HepG2 (cell line): ENCODE measurements around the gene UBE2M. TPM values are rescaled to one million over a fixed set of nuclear protein-coding genes. Genes with fewer than 3 reads are reported as not detected.

Source experiments
- ATF2 ChIP-seq: sonication (generic); formaldehyde crosslinking; IDR thresholded peaks from 2 replicates; pipeline ENCODE4 v1.4.0; 2020; ENCODE audit warnings: missing genetic modification reagents
- CEBPG ChIP-seq: IDR thresholded peaks from 2 replicates; pipeline ENCODE4 v1.6.1; 2016
- CERS6 ChIP-seq: sonication (generic); formaldehyde crosslinking; IDR thresholded peaks from 2 replicates; pipeline ENCODE4 v1.5.0; 2020; ENCODE audit warnings: missing genetic modification reagents
- DBP ChIP-seq: sonication (generic); formaldehyde crosslinking; IDR thresholded peaks from 2 replicates; pipeline ENCODE4 v1.4.0; 2020; ENCODE audit warnings: missing genetic modification reagents; ENCODE audit errors: not compliant biosample characterization
- FOXO4 ChIP-seq: sonication (generic); formaldehyde crosslinking; conservative IDR thresholded peaks from 2 replicates; pipeline ENCODE4 v1.8.1; 2023; ENCODE audit warnings: missing genetic modification reagents
- HMG20A ChIP-seq: IDR thresholded peaks from 2 replicates; pipeline ENCODE4 v1.6.1; 2016; ENCODE audit warnings: borderline replicate concordance
- HNF1B ChIP-seq: sonication (generic); formaldehyde crosslinking; IDR thresholded peaks from 2 replicates; pipeline ENCODE4 v1.5.1; 2020; ENCODE audit warnings: mild to moderate bottlenecking, moderate library complexity, missing genetic modification reagents
- HOXA3 ChIP-seq: sonication (generic); formaldehyde crosslinking; IDR thresholded peaks from 2 replicates; pipeline ENCODE4 v1.5.0; 2020; ENCODE audit warnings: missing genetic modification reagents
- HOXA9 ChIP-seq: sonication (generic); formaldehyde crosslinking; IDR thresholded peaks from 2 replicates; pipeline ENCODE4 v1.8.1; 2022; ENCODE audit warnings: missing genetic modification reagents, mild to moderate bottlenecking, moderate library complexity, borderline replicate concordance
- NFIB ChIP-seq: sonication (generic); formaldehyde crosslinking; IDR thresholded peaks from 2 replicates; pipeline ENCODE4 v1.9.0; 2021; ENCODE audit warnings: missing genetic modification reagents, mild to moderate bottlenecking, borderline replicate concordance
- NR3C1 ChIP-seq: sonication (generic); formaldehyde crosslinking; IDR thresholded peaks from 2 replicates; pipeline ENCODE4 v1.4.0; 2020; ENCODE audit warnings: missing genetic modification reagents
- SETDB1 ChIP-seq: sonication (generic); formaldehyde crosslinking; IDR thresholded peaks from 2 replicates; pipeline ENCODE4 v1.5.1; 2020; ENCODE audit warnings: missing genetic modification reagents, mild to moderate bottlenecking, borderline replicate concordance
- SIX1 ChIP-seq: sonication (generic); formaldehyde crosslinking; IDR thresholded peaks from 2 replicates; pipeline ENCODE4 v1.4.0; 2020; ENCODE audit warnings: missing genetic modification reagents, borderline replicate concordance
- TMF1 ChIP-seq: sonication (generic); formaldehyde crosslinking; IDR thresholded peaks from 2 replicates; pipeline ENCODE4 v1.8.1; 2022; ENCODE audit warnings: low read depth, missing genetic modification reagents
- ZBTB3 ChIP-seq: sonication (generic); formaldehyde crosslinking; IDR thresholded peaks from 2 replicates; pipeline ENCODE4 v1.4.0; 2020; ENCODE audit warnings: low read depth, mild to moderate bottlenecking, moderate library complexity, missing genetic modification reagents, borderline replicate concordance
- ZNF207 ChIP-seq: fragments of 450-650 bp; IDR thresholded peaks from 2 replicates; pipeline ENCODE4 v1.6.1; 2016; ENCODE audit warnings: antibody characterized with exemption, borderline replicate concordance
- ZNF263 ChIP-seq: sonication (generic); formaldehyde crosslinking; IDR thresholded peaks from 2 replicates; pipeline ENCODE4 v1.4.0; 2020; ENCODE audit warnings: missing genetic modification reagents
- ZNF350 ChIP-seq: sonication (generic); formaldehyde crosslinking; IDR thresholded peaks from 2 replicates; pipeline ENCODE4 v1.4.0; 2020; ENCODE audit warnings: mild to moderate bottlenecking, low read depth, missing genetic modification reagents, borderline replicate concordance
- ZNF816 ChIP-seq: sonication (generic); formaldehyde crosslinking; IDR thresholded peaks from 2 replicates; pipeline ENCODE4 v1.8.0; 2022; ENCODE audit warnings: missing genetic modification reagents, mild to moderate bottlenecking, borderline replicate concordance
- polyA plus RNA-seq, 8 experiments: library from polyadenylated mRNA; depleted of rRNA in 3 of 8; stranded (reverse) in 7 of 8; unstranded in 1 of 8; fragments of >200 nt; fragmentation: Illumina TruSeq in 4 of 8; extraction: Trizol in 4 of 8; gene quantifications; 2 replicates each; pipeline versions ENCODE4 v1.2.1 to v1.2.3, GENCODE V29; 2011 to 2016; ENCODE audit warnings: low read depth in 4 of 8, missing spikeins in 1 of 8, mixed read lengths in 1 of 8; ENCODE audit not compliant: insufficient read depth in 1 of 8
- total RNA-seq, 5 experiments: library from RNA; depleted of rRNA; stranded (reverse); fragments of >200 nt; fragmentation: Illumina TruSeq; extraction: Trizol; gene quantifications; 2 replicates each; pipeline ENCODE4 v1.2.3, GENCODE V29; 2016; ENCODE audit warnings: low read depth in 1 of 5
- TF ChIP-seq, protein P1 (sequence below), 2 experiments: sonication (generic) in 1 of 2; formaldehyde crosslinking in 1 of 2; IDR thresholded peaks; 2 replicates each; pipeline versions ENCODE4 v1.4.0 to v1.6.1; 2018 to 2020; ENCODE audit warnings: missing genetic modification reagents in 2 of 2, borderline replicate concordance in 1 of 2, low read depth in 1 of 2, mild to moderate bottlenecking in 1 of 2, missing biosample characterization in 1 of 2

The UBE2M gene
- total and polyA plus RNA-seq, 2 of the 13 experiments (the other 11 are each of a cell fraction or from before 2014, with no cell fraction given): 36.2 to 50.3 TPM

DNA sequence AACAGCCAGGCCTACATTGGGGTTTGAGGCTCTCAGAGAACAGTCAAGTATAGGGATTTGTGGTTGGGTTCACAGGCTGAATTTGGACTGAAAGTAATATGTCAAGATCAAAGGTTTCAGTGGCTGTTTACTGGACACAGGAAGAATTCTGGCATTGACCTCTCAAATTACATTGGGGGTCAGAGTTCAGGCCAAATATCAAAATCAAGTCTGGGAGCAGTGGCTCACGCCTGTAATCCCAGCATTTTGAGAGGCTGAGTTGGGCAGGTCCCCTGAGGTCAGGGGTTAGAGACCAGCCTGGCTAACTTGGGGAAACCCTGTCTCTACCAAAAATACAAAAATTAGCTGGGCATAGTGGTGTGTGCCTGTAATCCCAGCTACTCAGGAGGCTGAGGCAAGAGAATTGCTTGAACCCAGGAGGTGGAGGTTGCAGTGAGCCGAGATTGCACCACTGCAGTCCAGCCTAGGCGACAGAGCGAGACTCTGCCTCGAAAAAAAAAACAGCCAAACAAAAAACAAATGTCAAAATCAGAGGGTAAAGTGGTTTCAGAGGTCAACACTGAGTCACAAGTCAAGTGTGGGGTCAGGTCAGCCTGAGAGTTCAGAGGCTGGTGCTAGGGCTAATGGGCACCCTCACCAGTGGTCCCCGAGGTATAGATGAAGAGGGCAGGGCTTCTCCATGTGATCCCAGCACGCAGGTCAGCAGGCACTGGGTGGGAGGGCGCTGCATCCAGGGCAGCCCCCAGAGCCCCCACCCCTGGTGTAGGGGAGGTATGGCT is 48.1 kb downstream of the UBE2M start (continued):
- TF ChIP-seq TMF1 (no peak), HMG20A (peak; percentile 21; the same call in 1 of the 2 replicates), DBP (CRISPR knock-in tag) (no peak), CERS6 (no peak), SIX1 (CRISPR knock-in tag) (peak; percentile 98), SETDB1 (no peak), HOXA9 (CRISPR knock-in tag) (no peak), NFIB (CRISPR knock-in tag) (no peak), NR3C1 (CRISPR knock-in tag) (no peak), ZNF263 (CRISPR knock-in tag) (no peak), CEBPG (peak; percentile 33), ZNF816 (CRISPR knock-in tag) (no peak; the same call in 1 of the 2 replicates), ZNF350 (CRISPR knock-in tag) (no peak; the same call in 1 of the 2 replicates), HOXA3 (CRISPR knock-in tag) (no peak), HNF1B (CRISPR knock-in tag) (peak; percentile 50), ZNF207 (no peak), ATF2 (CRISPR knock-in tag) (0 out of 2 replicates have a peak, but pooled peaks have one; percentile 31), FOXO4 (CRISPR knock-in tag) (0 out of 2 replicates have a peak, but pooled peaks have one; percentile 12), ZBTB3 (CRISPR knock-in tag) (no peak)
- TF ChIP-seq, protein P1, sequence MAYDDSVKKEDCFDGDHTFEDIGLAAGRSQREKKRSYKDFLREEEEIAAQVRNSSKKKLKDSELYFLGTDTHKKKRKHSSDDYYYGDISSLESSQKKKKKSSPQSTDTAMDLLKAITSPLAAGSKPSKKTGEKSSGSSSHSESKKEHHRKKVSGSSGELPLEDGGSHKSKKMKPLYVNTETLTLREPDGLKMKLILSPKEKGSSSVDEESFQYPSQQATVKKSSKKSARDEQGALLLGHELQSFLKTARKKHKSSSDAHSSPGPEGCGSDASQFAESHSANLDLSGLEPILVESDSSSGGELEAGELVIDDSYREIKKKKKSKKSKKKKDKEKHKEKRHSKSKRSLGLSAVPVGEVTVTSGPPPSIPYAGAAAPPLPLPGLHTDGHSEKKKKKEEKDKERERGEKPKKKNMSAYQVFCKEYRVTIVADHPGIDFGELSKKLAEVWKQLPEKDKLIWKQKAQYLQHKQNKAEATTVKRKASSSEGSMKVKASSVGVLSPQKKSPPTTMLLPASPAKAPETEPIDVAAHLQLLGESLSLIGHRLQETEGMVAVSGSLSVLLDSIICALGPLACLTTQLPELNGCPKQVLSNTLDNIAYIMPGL (CRISPR knock-in tag; IDR thresholded peaks at IDR 0.05; ENCODE audit: borderline replicate concordance in 1 of 2, low read depth in 1 of 2): 0 out of 4 replicates have a peak, but pooled peaks of 1 of the 2 experiments have one; percentile 6
